T-helper 1 cell (primary cell): ENCODE data around the gene DHPS.
A peak's percentile ranks its signal among the peaks of the same experiment; 100 is the strongest.

ENCODE experiments used
- DNase-seq, 5 donors: peaks; one replicate each; pipeline ENCODE4 v3.0.0-alpha.2; 2012 to 2020

The DHPS gene

GRCh38 chr19:12642506-12642905 lies 39.2 kb downstream of the DHPS start:
- no peak for DNase-seq

- no peak for DNase-seq
These were observed 40.2 kb downstream of the DHPS start for GRCh38 chr19:12641456-12641855.

GRCh38 chr19:12639901-12640613 lies 41.6 kb downstream of the DHPS start:
- DNase-seq: peak; percentile 58 to 85 (median 76)

- DNase-seq: no peak
These were observed 43.0 kb downstream of the DHPS start for GRCh38 chr19:12638611-12639182.

GRCh38 chr19:12636631-12637030 lies 45.0 kb downstream of the DHPS start:
- DNase-seq: no peak

GRCh38 chr19:12629215-12629614 lies 52.5 kb downstream of the DHPS start:
- DNase-seq: no peak

- DNase-seq: peak in 1 of 5 donors; percentile 13
These were observed 53.3 kb downstream of the DHPS start for GRCh38 chr19:12628040-12629022.

- DNase-seq: no peak
These were observed 54.7 kb downstream of the DHPS start for GRCh38 chr19:12626958-12627357.
